ENCODE measurements around the gene BAMBI.

The BAMBI gene

DNA sequence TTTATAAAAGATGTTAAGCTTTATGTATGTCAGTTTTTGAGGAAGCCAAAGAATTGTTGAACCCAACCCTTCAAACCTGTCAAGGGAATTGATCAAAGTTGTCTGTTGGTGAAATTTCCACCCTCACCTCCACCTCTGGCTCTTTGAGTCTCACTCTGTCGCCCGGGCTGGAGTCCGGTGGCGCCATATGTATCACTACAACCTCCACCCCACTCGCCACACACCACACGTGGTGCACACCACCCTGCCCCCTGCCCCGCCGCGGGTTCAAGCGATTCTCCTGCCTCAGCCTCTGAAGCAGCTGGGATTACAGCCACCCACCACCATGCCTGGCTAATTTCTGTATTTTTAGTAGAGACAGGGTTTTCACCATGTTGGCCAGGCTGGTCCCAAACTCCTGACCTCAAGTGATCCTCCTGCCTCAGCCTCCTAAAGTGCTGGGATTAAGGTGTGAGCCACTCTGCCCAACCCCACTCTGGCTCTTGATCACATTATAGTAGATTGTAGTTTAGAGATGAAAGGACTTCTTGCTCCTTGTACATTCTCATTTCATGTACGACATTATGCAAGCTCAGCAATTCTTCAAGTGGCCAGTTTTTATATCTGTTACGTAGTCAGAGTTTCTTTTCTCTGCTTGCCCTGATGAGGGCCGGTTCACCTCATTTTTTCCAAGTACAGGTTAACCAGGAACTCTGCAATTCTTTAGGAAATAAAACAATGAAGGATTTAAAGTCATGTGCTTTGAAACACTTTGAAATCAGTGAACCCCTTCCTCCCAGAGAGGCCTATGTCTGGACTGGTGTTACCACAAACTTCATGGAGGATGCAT, 7.0 kb downstream of the BAMBI start:
- Histone ChIP-seq H3K9ac (ENCODE audit: low read length) (no peak overlapping the region), H2AFZ (ENCODE audit: low read length) (no peak overlapping the region), H3K79me2 (ENCODE audit: low read length) (no peaks in the 10 kb centered on the region), H4K20me1 (ENCODE audit: insufficient read depth, low read length) (no peaks in the 10 kb centered on the region), H3K27ac (ENCODE audit: low read length) (no peak overlapping the region), H3K4me1 (ENCODE audit: low read length) (peaks cover 6% of the 10 kb centered on the region; the same call in 1 of the 2 replicates), H3K9me2 (replicated peaks; ENCODE audit: insufficient read depth, low read length) (no peaks in the 10 kb centered on the region), H3K27me3 (replicated peaks; ENCODE audit: insufficient read depth, low read length) (peaks cover 3% of the 10 kb centered on the region; the same call in 1 of the 2 replicates), H3F3A (ENCODE audit: insufficient read depth, low read length) (0 out of 2 replicates have a peak, but pooled peaks cover 3% of the 10 kb centered on the region), H3K36me3 (replicated peaks; ENCODE audit: insufficient read depth, low read length) (no peaks in the 10 kb centered on the region), H3K9me3 (replicated peaks; ENCODE audit: insufficient read depth, low read length) (no peaks in the 10 kb centered on the region), H3K4me2 (ENCODE audit: low read depth, low read length) (no peak overlapping the region), H3K4me3 (ENCODE audit: low read length) (no peak overlapping the region)
- no peak for DNase-seq
- TF ChIP-seq EZH2 (optimal IDR thresholded peaks at IDR 0.05; ENCODE audit: low read depth, low read length) (no peak), EZH2phosphoT487 (IDR thresholded peaks at IDR 0.05; ENCODE audit: low read length) (no peak), CTCF (IDR thresholded peaks at IDR 0.05; ENCODE audit: low read length) (no peak)

GRCh38 chr10:28684986-28685580, 7.8 kb downstream of the BAMBI start:
- H3K79me2 ChIP-seq (ENCODE audit: low read length): no peaks in the 10 kb centered on the region
- no peak for DNase-seq
- H3K4me2 ChIP-seq (ENCODE audit: low read depth, low read length): no peak overlapping the region
- peaks cover 2% of the 10 kb centered on the region; the same call in 1 of the 2 replicates for H3K4me1 ChIP-seq (ENCODE audit: low read length)
- H3K36me3 ChIP-seq (replicated peaks; ENCODE audit: insufficient read depth, low read length): no peaks in the 10 kb centered on the region
- H4K20me1 ChIP-seq (ENCODE audit: insufficient read depth, low read length): no peaks in the 10 kb centered on the region
- H2AFZ ChIP-seq (ENCODE audit: low read length): no peak overlapping the region
- H3K9me2 ChIP-seq (replicated peaks; ENCODE audit: insufficient read depth, low read length): no peaks in the 10 kb centered on the region
- TF ChIP-seq EZH2 (optimal IDR thresholded peaks at IDR 0.05; ENCODE audit: low read depth, low read length) (no peak), EZH2phosphoT487 (IDR thresholded peaks at IDR 0.05; ENCODE audit: low read length) (no peak), CTCF (IDR thresholded peaks at IDR 0.05; ENCODE audit: low read length) (no peak)
- H3K9ac ChIP-seq (ENCODE audit: low read length): no peak overlapping the region
- H3K4me3 ChIP-seq (ENCODE audit: low read length): no peak overlapping the region
- no peaks in the 10 kb centered on the region for H3K27me3 ChIP-seq (replicated peaks; ENCODE audit: insufficient read depth, low read length)
- H3K9me3 ChIP-seq (replicated peaks; ENCODE audit: insufficient read depth, low read length): no peaks in the 10 kb centered on the region
- no peaks in the 10 kb centered on the region for H3F3A ChIP-seq (ENCODE audit: insufficient read depth, low read length)
- no peak overlapping the region for H3K27ac ChIP-seq (ENCODE audit: low read length)

DNA sequence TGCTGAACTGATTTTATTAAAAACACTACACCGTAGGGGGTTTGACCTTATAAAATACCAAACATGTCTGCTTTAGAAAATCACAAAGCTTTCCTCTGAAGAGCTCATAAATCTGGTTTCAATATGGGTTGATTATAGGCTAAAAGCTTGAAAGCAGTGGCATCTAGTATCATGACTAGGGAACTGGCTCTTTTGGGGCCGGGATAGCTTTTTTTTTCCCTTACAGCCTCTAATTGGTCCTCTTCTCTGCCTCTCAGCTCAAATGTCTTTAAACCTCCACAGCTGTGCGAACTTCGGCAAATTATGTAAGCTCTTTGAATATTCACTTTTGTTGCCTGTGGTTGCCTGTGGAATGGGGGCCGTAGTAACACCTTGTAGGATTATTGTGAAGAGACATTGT, 8.4 kb downstream of the BAMBI start:
- no peak overlapping the region for H3K4me2 ChIP-seq (ENCODE audit: low read depth, low read length)
- no peak for DNase-seq
- no peaks in the 10 kb centered on the region for H3K27me3 ChIP-seq (replicated peaks; ENCODE audit: insufficient read depth, low read length)
- no peaks in the 10 kb centered on the region for H3K79me2 ChIP-seq (ENCODE audit: low read length)
- H3K27ac ChIP-seq (ENCODE audit: low read length): no peak overlapping the region
- no peak overlapping the region for H3K4me3 ChIP-seq (ENCODE audit: low read length)
- no peaks in the 10 kb centered on the region for H3K4me1 ChIP-seq (ENCODE audit: low read length)
- no peaks in the 10 kb centered on the region for H4K20me1 ChIP-seq (ENCODE audit: insufficient read depth, low read length)
- no peaks in the 10 kb centered on the region for H3K9me3 ChIP-seq (replicated peaks; ENCODE audit: insufficient read depth, low read length)
- no peak for TF ChIP-seq EZH2phosphoT487 (IDR thresholded peaks at IDR 0.05; ENCODE audit: low read length)
- TF ChIP-seq CTCF (IDR thresholded peaks at IDR 0.05; ENCODE audit: low read length): no peak
- TF ChIP-seq EZH2 (optimal IDR thresholded peaks at IDR 0.05; ENCODE audit: low read depth, low read length): no peak
- H3F3A ChIP-seq (ENCODE audit: insufficient read depth, low read length): no peaks in the 10 kb centered on the region
- H2AFZ ChIP-seq (ENCODE audit: low read length): no peak overlapping the region
- H3K9ac ChIP-seq (ENCODE audit: low read length): no peak overlapping the region
- H3K9me2 ChIP-seq (replicated peaks; ENCODE audit: insufficient read depth, low read length): no peaks in the 10 kb centered on the region
- no peaks in the 10 kb centered on the region for H3K36me3 ChIP-seq (replicated peaks; ENCODE audit: insufficient read depth, low read length)
